ENCODE results near the gene TNFAIP2. TPM values are rescaled to one million over a fixed set of nuclear protein-coding genes. Genes with fewer than 3 reads are reported as not detected.

Gene TNFAIP2
- total and polyA plus RNA-seq, 9 of the 15 experiments (the other 6 are each of a cell fraction or from before 2014, with no cell fraction given) = 22.6 to 68.6 (median 44.6) TPM

DNA sequence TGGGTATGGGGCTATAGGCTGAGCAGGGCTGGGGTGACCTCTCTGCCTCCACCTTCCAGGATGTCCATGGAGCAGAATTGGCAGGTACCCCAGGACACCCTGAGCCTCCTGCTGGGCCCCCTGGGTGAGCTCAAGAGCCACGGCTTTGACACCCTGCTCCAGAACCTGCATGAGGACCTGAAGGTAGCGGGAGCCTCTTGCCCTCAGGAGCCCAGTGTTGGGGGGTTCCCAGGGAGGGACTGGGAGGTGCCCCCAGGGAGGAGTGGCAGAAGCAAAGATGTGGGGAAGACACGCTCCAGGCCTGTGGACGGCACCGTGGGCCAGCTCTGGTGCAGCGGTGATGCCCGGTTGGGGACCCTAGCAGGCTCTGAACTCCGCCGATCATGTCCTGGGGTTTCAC, 8.3 kb downstream of the TNFAIP2 start:
- no peaks in the 10 kb centered on the region for H3K9me3 ChIP-seq (replicated peaks; ENCODE audit: control insufficient read depth, insufficient read depth, low read depth, low read length)
- intact Hi-C loops (cut with micrococcal nuclease) (no loop called here), in situ Hi-C loops (cut with MboI) (no loop called here)
- CTCF ChIA-PET (ENCODE audit: low intra/inter-chr PET ratio) = no interaction called here
- no peak overlapping the region for H3K4me2 ChIP-seq (ENCODE audit: insufficient read depth, low read length)
- H3K4me1 ChIP-seq (replicated peaks in 1 of 2; ENCODE audit: control insufficient read depth in 2 of 2, insufficient read depth in 2 of 2, low read length in 2 of 2) = peaks cover 5 to 39% of the 10 kb centered on the region in 2 experiments; a peak in 4 of 5 replicates
- no TSS peak for BruUV-seq (replicated peaks)
- TF ChIP-seq HOXB6 (CRISPR knock-in tag; IDR thresholded peaks at IDR 0.05; ENCODE audit: borderline replicate concordance) (no peak), ZNF124 (CRISPR knock-in tag; IDR thresholded peaks at IDR 0.05) (no peak), ZBTB7A (IDR thresholded peaks at IDR 0.05; ENCODE audit: borderline replicate concordance, control insufficient read depth, low read depth, low read length) (no peak), SIX5 (IDR thresholded peaks at IDR 0.05; ENCODE audit: borderline replicate concordance in 1 of 2, insufficient read depth in 1 of 2, low read depth in 1 of 2, low read length in 2 of 2) (no peak), EWSR1 (IDR thresholded peaks at IDR 0.05; ENCODE audit: borderline replicate concordance, low read depth, partially characterized antibody) (no peak), PHTF2 (CRISPR knock-in tag; IDR thresholded peaks at IDR 0.05) (no peak), DACH1 (IDR thresholded peaks at IDR 0.05; ENCODE audit: partially characterized antibody) (no peak), DPF2 (IDR thresholded peaks at IDR 0.05) (no peak), MTF1 (CRISPR knock-in tag; IDR thresholded peaks at IDR 0.05; ENCODE audit: borderline replicate concordance) (no peak), ILF3 (IDR thresholded peaks at IDR 0.05; ENCODE audit: borderline replicate concordance) (no peak), BCL6 (CRISPR knock-in tag; IDR thresholded peaks at IDR 0.05) (no peak), MTA2 (IDR thresholded peaks at IDR 0.05; ENCODE audit: low read depth) (no peak), FOXA1 (IDR thresholded peaks at IDR 0.05; ENCODE audit: borderline replicate concordance) (no peak)
- TF ChIP-seq, protein P1, sequence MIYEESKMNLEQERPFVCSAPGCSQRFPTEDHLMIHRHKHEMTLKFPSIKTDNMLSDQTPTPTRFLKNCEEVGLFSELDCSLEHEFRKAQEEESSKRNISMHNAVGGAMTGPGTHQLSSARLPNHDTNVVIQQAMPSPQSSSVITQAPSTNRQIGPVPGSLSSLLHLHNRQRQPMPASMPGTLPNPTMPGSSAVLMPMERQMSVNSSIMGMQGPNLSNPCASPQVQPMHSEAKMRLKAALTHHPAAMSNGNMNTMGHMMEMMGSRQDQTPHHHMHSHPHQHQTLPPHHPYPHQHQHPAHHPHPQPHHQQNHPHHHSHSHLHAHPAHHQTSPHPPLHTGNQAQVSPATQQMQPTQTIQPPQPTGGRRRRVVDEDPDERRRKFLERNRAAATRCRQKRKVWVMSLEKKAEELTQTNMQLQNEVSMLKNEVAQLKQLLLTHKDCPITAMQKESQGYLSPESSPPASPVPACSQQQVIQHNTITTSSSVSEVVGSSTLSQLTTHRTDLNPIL (CRISPR knock-in tag; IDR thresholded peaks at IDR 0.05) = no peak
- no peaks in the 10 kb centered on the region for H4K20me1 ChIP-seq (replicated peaks; ENCODE audit: control insufficient read depth, insufficient read depth, low read length)
- no peaks in the 10 kb centered on the region for H3K79me2 ChIP-seq (ENCODE audit: control insufficient read depth, insufficient read depth, low read length)
- 80% methylated on average over 3 of the region's 9 CpGs for WGBS (ENCODE audit: insufficient coverage, low coverage, missing lambda C conversion rate)
- H3K27me3 ChIP-seq (ENCODE audit: control insufficient read depth in 2 of 2, insufficient read depth in 2 of 2, low read length in 2 of 2) = no peaks in the 10 kb centered on the region
- peaks cover 70% of the 10 kb centered on the region; the same call in 2 of the 3 replicates for H3K36me3 ChIP-seq (ENCODE audit: control insufficient read depth, insufficient read depth, low read length)
- no peak overlapping the region for H3K4me3 ChIP-seq
- ATAC-seq = no peak
- H2AFZ ChIP-seq (ENCODE audit: low read depth, low read length) = no peak overlapping the region
- no peak for FAIRE-seq
- no peak overlapping the region; a peak in 1 of 4 replicates for H3K9ac ChIP-seq (ENCODE audit: insufficient read depth in 1 of 2, low read depth in 2 of 2, low read length in 2 of 2)
- H3K9me1 ChIP-seq (ENCODE audit: control insufficient read depth, insufficient read depth, low read length) = no peaks in the 10 kb centered on the region
- H3K27ac ChIP-seq (ENCODE audit: extremely low read depth, low read depth, low read length) = no peak overlapping the region
- DNase-seq (ENCODE audit: extremely low read depth in 1 of 4, low spot score in 3 of 4) = no peak
- POLR2A ChIA-PET = interaction anchor here (0.6 kb wide), 1 partner anchor 107 kb away, joined by 3 read pairs; no protein-coding TSS in a partner anchor

All from K562 (cell line).